ENCODE measurements around the gene MRPS15. TPM values are rescaled to one million over a fixed set of nuclear protein-coding genes. Genes with fewer than 3 reads are reported as not detected.
A peak's percentile ranks its signal among the peaks of the same experiment; 100 is the strongest.

Gene MRPS15
- total and polyA plus RNA-seq, 2 donors (not counting 3 experiments of a cell fraction or from before 2014, with no cell fraction given): 47.1 to 105 TPM

- no peaks in the 10 kb centered on the region for H3K9me1 ChIP-seq (replicated peaks; ENCODE audit: control insufficient read depth, extremely low read depth, insufficient read depth, low read length)
- peak within 1 kb of the TSS; percentile 93 for H3K9ac ChIP-seq (replicated peaks; ENCODE audit: extremely low read depth, insufficient read depth, low read length)
- intact Hi-C loops (cut with micrococcal nuclease) (loop anchor here (1.0 kb wide), 1 partner anchor 14 kb away; the partner anchor contains the start of gene MRPS15), dilution Hi-C loops (cut with MboI; ENCODE audit: extremely low pct_ligation_motif_present, low sequenced_read_pairs) (no loop called here)
- BruUV-seq (replicated peaks): no TSS peak
- peak; percentile 98 for FAIRE-seq
- H3K36me3 ChIP-seq (ENCODE audit: control insufficient read depth in 2 of 2, extremely low read depth in 1 of 2, insufficient read depth in 2 of 2, low read length in 2 of 2): peaks cover 4 to 8% of the 10 kb centered on the region in 2 experiments
- peak; percentile 97 for DNase-seq (ENCODE audit: low read depth, low spot score)
- H3K27me3 ChIP-seq (ENCODE audit: control insufficient read depth in 2 of 2, insufficient read depth in 2 of 2, low read length in 2 of 2): no peaks in the 10 kb centered on the region
- H3K4me3 ChIP-seq (replicated peaks in 1 of 3; ENCODE audit: insufficient read depth in 1 of 3, low read depth in 1 of 3, low read length in 3 of 3): peak within 1 kb of the TSS; percentile 46 to 67 (median 50)
- H2AFZ ChIP-seq (ENCODE audit: low read depth, low read length): peak within 1 kb of the TSS; percentile 96
- peaks cover 4% of the 10 kb centered on the region for H3K4me1 ChIP-seq (ENCODE audit: control insufficient read depth, extremely low read depth, insufficient read depth, low read length)
- H4K20me1 ChIP-seq (replicated peaks; ENCODE audit: control insufficient read depth, extremely low read depth, insufficient read depth, low read length): no peaks in the 10 kb centered on the region
- H3K27ac ChIP-seq (ENCODE audit: insufficient read depth, low read depth, low read length): peak within 1 kb of the TSS; percentile 89
- H3K79me2 ChIP-seq (ENCODE audit: control insufficient read depth, insufficient read depth, low read length): no peaks in the 10 kb centered on the region
- ChIA-PET CTCF (interaction anchor here (0.7 to 1.8 kb wide), 8 partner anchors 14 to 353 kb away, joined by 3 to 7 read pairs (median 4); partner anchors contain the start of gene MRPS15), POLR2A (interaction anchor here (0.6 to 1.3 kb wide), 2 partner anchors 14 to 16 kb away, joined by 3 to 7 read pairs; partner anchors contain the start of gene MRPS15)
- TF ChIP-seq POLR2AphosphoS5 (IDR thresholded peaks at IDR 0.05; ENCODE audit: insufficient read depth, low read depth, low read length) (peak; percentile 91), MAX (IDR thresholded peaks at IDR 0.05; ENCODE audit: insufficient read depth, insufficient read length) (peak; percentile 14), POLR2A (IDR thresholded peaks at IDR 0.05; ENCODE audit: low read depth, low read length) (peak; percentile 92), FOS (IDR thresholded peaks at IDR 0.05; ENCODE audit: borderline replicate concordance, insufficient read depth, low read length) (no peak)
- H3K9me3 ChIP-seq (replicated peaks; ENCODE audit: control insufficient read depth, insufficient read depth, low read length): no peaks in the 10 kb centered on the region
- peak within 1 kb of the TSS; percentile 68 for H3K4me2 ChIP-seq (ENCODE audit: insufficient read depth, low read length)
Measured at GRCh38 chr1:36450270-36450918, 13.8 kb downstream of the MRPS15 start, which contains the start of gene OSCP1. Gene OSCP1 (minus strand): TSS chr1:36450451. CDS start chr1:36450369, 82 bp downstream.

- Histone ChIP-seq H3K9ac (replicated peaks; ENCODE audit: extremely low read depth, insufficient read depth, low read length) (no peak overlapping the region), H3K4me1 (ENCODE audit: control insufficient read depth, extremely low read depth, insufficient read depth, low read length) (peaks cover 4% of the 10 kb centered on the region), H4K20me1 (replicated peaks; ENCODE audit: control insufficient read depth, extremely low read depth, insufficient read depth, low read length) (no peaks in the 10 kb centered on the region), H3K36me3 (ENCODE audit: control insufficient read depth in 2 of 2, extremely low read depth in 1 of 2, insufficient read depth in 2 of 2, low read length in 2 of 2) (no peaks in the 10 kb centered on the region), H2AFZ (ENCODE audit: low read depth, low read length) (no peak overlapping the region), H3K4me2 (ENCODE audit: insufficient read depth, low read length) (no peak overlapping the region), H3K9me3 (replicated peaks; ENCODE audit: control insufficient read depth, insufficient read depth, low read length) (no peaks in the 10 kb centered on the region), H3K79me2 (ENCODE audit: control insufficient read depth, insufficient read depth, low read length) (no peaks in the 10 kb centered on the region), H3K27ac (ENCODE audit: insufficient read depth, low read depth, low read length) (no peak overlapping the region), H3K9me1 (replicated peaks; ENCODE audit: control insufficient read depth, extremely low read depth, insufficient read depth, low read length) (no peaks in the 10 kb centered on the region), H3K27me3 (ENCODE audit: control insufficient read depth in 2 of 2, insufficient read depth in 2 of 2, low read length in 2 of 2) (no peaks in the 10 kb centered on the region), H3K4me3 (replicated peaks in 1 of 3; ENCODE audit: insufficient read depth in 1 of 3, low read depth in 1 of 3, low read length in 3 of 3) (no peak overlapping the region)
- CTCF ChIA-PET: no interaction called here
- POLR2A ChIA-PET: no interaction called here
- TF ChIP-seq JUN (IDR thresholded peaks at IDR 0.05; ENCODE audit: borderline replicate concordance, insufficient read depth, insufficient read length, low read depth) (no peak), GATA2 (IDR thresholded peaks at IDR 0.05; ENCODE audit: insufficient read depth, insufficient read length, low read depth, low read length) (no peak), EZH2 (IDR thresholded peaks at IDR 0.05; ENCODE audit: borderline replicate concordance, low read depth, low read length, severe bottlenecking) (no peak), MAX (IDR thresholded peaks at IDR 0.05; ENCODE audit: insufficient read depth, insufficient read length) (no peak), POLR2A (IDR thresholded peaks at IDR 0.05; ENCODE audit: low read depth, low read length) (no peak), POLR2AphosphoS5 (IDR thresholded peaks at IDR 0.05; ENCODE audit: insufficient read depth, low read depth, low read length) (no peak), FOS (IDR thresholded peaks at IDR 0.05; ENCODE audit: borderline replicate concordance, insufficient read depth, low read length) (no peak), MYC (IDR thresholded peaks at IDR 0.05; ENCODE audit: low read depth, low read length) (no peak), CTCF (IDR thresholded peaks at IDR 0.05; ENCODE audit: extremely low read depth in 1 of 2, insufficient read depth in 1 of 2, low read depth in 1 of 2, low read length in 2 of 2) (no peak)
- FAIRE-seq (no peak), DNase-seq (ENCODE audit: low read depth, low spot score) (no peak)
- no TSS peak for BruUV-seq (replicated peaks)
- dilution Hi-C loops (cut with MboI; ENCODE audit: extremely low pct_ligation_motif_present, low sequenced_read_pairs): no loop called here
- intact Hi-C loops (cut with micrococcal nuclease): no loop called here
Measured at GRCh38 chr1:36448530-36449056, 15.6 kb downstream of the MRPS15 start.

Measured in endothelial cell of umbilical vein (primary cell).